GM13976 (cell line): Measurements from ENCODE around the gene DNAH1.

ENCODE experiments used
- DNase-seq: peaks from one replicate; pipeline ENCODE4 v3.0.0; 2012; ENCODE audit warnings: low spot score
- in situ Hi-C: fragments of 300-500 bp; cut with MboI; formaldehyde crosslinking; loops from one replicate; pipeline ENCODE4 v1.12.0; 2022; ENCODE audit warnings: low sequenced_read_pairs, mixed read lengths, inconsistent platforms; ENCODE audit not compliant: unreplicated experiment
- TF ChIP-seq, protein P1 (sequence below): IDR thresholded peaks from 2 replicates; pipeline ENCODE4 v1.5.1; 2012; ENCODE audit warnings: borderline replicate concordance, mild to moderate bottlenecking; ENCODE audit not compliant: insufficient read depth; ENCODE audit errors: extremely low read depth, missing control alignments, control extremely low read depth

The DNAH1 gene

DNA sequence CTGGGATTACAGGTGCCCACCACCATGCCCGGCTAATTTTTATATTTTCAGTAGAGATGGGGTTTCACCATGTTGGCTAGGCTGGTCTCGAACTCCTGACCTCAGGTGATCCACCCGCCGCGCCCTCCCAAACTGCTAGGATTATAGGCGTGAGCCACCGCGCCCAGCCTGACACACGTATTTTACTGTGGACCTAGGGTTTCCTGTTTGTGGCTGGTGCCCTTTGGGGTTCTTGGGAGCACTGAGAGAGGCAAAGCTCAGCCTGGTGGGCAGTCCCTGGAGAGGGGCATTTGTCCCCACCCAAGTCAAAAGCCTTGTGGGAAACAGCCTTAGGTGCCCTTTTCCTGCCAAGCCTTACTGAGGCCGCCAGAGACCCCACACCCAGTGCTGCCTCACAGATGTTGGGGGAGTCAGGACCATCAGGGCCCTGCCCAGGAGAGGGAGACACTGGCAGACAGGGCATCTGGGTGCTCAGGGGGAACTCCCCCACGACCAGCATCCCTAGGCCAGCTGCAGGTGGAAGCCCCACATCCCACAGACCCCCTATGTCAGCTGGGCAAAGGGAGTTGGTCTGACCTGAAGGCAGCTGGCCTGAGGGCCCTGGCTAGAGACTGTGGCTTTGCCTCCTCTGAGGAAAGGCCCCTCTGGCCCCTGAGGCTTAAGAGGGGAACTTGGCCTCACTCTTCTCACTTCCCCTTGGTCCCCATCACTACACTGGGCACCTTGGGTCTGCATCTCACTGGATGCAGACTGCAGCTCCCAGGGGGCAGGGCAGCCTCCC, 35.1 kb downstream of the DNAH1 start:
- in situ Hi-C loops, result no loop called here
- DNase-seq, result no peak
- TF ChIP-seq, protein P1, sequence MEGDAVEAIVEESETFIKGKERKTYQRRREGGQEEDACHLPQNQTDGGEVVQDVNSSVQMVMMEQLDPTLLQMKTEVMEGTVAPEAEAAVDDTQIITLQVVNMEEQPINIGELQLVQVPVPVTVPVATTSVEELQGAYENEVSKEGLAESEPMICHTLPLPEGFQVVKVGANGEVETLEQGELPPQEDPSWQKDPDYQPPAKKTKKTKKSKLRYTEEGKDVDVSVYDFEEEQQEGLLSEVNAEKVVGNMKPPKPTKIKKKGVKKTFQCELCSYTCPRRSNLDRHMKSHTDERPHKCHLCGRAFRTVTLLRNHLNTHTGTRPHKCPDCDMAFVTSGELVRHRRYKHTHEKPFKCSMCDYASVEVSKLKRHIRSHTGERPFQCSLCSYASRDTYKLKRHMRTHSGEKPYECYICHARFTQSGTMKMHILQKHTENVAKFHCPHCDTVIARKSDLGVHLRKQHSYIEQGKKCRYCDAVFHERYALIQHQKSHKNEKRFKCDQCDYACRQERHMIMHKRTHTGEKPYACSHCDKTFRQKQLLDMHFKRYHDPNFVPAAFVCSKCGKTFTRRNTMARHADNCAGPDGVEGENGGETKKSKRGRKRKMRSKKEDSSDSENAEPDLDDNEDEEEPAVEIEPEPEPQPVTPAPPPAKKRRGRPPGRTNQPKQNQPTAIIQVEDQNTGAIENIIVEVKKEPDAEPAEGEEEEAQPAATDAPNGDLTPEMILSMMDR, result no peak

DNA sequence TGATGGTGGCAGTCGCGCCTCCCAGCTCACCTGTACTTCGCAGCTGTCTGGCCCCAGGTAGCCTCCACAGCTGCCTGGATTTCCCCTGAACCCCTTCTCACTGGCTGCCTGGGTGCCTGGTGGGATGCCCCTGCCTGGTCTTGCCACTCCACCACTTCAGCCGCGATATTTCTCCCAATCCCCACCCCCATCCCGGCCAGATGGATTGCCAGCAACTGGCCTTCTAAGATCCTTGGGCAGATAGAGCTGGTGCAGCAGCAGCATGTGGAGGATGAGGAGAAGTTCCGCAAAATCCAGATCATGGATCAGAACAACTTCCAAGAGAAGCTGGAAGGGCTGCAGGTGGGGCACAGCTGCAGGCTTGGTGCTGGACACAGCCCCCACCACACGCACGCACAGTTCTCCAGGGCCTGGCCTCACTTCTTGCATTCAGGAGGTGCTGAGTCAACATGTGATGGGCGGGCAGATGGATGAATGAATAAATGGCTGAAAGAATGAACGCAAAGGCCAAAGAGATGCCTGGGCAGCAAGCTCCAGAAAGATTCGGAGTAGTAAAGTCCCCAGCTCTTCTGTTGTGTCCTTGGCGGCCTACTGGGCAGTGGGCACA, 35.7 kb downstream of the DNAH1 start:
- TF ChIP-seq, protein P1, result no peak
- in situ Hi-C loops, result no loop called here
- DNase-seq, result no peak

DNA sequence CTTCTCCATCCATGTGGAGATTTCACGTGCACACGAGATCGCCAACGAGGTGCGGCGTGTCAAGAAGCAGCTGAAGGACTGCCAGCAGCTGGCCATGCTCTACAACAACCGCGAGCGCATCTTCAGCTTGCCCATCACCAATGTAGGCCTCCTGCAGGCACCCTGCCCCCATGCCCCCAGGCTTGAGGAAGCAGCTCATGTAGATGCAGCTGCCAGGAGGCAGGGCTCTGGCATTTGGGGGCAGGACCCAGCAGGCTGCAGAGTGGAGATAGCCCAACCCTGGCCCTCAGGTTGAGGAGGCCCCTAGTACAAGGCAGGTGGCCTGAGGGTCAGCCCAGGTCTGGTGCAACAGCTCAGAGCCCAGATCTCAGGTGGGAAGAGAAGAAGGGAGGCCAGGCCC, 36.4 kb downstream of the DNAH1 start:
- in situ Hi-C loops, result no loop called here
- TF ChIP-seq, protein P1, result no peak
- DNase-seq, result no peak

DNA sequence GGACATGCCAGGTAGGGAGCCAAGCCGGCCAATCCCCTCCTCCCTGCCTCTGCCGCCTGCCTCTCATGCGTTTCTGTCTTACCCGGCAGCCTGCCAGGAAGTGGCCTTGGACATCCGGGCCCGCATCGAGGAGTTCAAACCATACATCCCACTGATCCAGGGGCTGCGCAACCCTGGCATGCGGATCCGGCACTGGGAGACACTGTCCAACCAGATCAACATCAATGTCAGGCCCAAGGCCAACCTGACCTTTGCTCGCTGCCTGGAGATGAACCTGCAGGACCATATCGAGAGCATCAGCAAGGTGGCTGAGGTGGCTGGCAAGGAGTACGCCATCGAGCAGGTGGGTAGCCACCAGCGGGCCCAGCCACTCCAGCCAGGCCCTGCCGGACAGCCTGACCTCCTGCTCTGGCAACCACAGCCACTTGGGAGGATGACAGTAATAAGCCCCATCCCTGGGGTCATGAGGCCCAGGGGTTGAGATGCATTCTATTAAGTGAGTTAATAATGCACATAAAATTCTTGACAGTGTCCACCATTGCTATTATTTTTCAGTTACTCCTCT, 37.3 kb downstream of the DNAH1 start:
- TF ChIP-seq, protein P1, result no peak
- DNase-seq, result no peak
- in situ Hi-C loops, result no loop called here

DNA sequence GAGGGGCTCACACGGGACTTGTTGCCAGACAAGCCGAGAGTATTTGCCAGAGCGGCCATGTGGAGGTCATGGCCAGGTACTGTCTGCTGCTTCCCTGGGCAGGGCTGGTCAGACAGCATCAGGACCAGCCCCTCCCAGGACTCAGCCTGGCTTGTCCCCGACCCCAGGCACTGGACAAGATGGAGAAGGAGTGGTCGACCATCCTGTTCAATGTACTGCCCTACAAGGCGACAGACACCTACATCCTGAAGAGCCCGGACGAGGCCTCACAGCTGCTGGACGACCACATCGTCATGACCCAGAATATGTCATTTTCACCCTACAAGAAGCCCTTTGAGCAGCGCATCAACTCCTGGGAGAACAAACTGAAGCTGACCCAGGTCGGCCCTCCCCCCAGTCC, 38.6 kb downstream of the DNAH1 start:
- in situ Hi-C loops, result no loop called here
- DNase-seq, result no peak
- TF ChIP-seq, protein P1, result no peak

DNA sequence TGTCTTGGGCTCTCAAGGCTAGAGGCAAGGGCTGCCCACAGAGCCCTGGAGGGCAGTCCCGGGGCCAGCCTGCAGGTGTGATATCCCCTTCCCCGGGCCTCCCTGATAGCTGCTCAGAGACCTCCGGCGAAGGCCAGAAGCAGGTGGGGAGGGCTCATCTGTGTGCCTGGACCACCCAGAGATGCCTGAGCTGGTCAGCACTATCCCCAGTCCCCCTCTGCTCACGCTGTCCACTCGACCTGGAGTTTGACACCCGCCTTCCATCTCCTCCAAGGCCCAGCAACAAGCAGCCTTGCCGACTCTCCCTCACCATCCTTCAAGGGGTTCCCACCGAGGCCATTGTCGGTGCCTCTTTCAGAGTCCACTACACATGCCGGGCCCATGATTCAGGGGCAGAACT, 39.4 kb downstream of the DNAH1 start:
- in situ Hi-C loops, result no loop called here
- TF ChIP-seq, protein P1, result no peak
- no peak for DNase-seq
